AG08395 (cell line): ENCODE measurements around the gene TMEM182.

Experiments used
- DNase-seq: peaks from one replicate; pipeline ENCODE4 v3.0.0; 2012; ENCODE audit warnings: mixed read lengths, low spot score

Gene TMEM182, protein sequence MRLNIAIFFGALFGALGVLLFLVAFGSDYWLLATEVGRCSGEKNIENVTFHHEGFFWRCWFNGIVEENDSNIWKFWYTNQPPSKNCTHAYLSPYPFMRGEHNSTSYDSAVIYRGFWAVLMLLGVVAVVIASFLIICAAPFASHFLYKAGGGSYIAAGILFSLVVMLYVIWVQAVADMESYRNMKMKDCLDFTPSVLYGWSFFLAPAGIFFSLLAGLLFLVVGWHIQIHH

DNA sequence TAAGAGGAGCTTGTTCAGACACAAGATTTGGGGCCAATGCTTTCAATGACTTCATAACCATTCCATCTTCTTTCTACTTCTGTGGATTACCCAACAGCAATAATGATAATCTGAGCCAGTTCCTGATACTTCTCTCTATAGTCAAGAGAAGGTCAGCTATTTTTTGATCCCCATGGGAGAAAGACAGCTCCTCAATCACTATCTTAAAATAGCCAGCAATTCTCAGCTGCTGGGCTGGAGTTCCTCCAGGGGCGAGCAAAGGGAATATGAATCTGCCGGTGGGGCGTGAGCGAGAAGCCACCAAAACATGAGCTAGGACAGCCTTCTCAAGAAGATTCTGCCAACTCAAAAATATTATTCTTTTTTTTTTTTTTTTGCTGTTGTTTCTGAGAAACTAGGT is at the start of gene TMEM182:
TMEM182 (plus strand) TSS at position 269 of the 400 bp plus-strand sequence. CDS start 187 bp downstream, outside the sequence.
- DNase-seq: no peak

DNA sequence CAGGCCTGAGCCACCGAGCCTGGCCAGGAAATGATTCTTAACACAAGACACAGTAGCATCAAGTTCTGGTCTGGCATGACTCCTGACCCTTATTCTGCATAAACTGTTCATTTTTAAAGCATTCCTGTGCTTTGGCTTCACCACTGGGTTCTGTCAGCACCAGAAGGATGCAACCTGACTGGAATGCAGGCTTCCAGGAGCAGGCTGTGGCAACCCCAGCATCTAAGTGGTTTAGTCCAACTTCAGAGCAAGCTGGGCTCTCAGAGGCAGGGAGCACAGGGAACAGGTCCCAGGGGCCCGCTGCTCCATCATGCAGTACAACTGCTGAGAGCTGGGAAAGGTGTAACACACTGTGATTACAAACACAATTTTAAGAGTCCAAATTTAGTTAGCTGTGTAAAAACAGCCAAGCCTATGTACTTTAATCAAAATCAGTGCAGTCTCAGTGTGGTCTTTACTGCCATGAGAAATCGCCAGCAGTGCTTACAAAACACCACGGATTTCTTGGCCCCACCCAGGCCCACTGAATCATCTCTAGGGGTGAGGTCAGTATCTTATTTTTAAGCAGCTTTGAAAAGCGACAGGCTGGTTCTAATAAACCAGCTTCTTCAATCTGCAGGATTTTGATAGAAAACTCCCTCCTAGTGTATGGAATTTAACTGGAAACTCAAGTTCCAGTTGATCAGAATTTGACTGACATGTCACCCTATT is 44.4 kb upstream of the TMEM182 start:
- peak; percentile 76 for DNase-seq

DNA sequence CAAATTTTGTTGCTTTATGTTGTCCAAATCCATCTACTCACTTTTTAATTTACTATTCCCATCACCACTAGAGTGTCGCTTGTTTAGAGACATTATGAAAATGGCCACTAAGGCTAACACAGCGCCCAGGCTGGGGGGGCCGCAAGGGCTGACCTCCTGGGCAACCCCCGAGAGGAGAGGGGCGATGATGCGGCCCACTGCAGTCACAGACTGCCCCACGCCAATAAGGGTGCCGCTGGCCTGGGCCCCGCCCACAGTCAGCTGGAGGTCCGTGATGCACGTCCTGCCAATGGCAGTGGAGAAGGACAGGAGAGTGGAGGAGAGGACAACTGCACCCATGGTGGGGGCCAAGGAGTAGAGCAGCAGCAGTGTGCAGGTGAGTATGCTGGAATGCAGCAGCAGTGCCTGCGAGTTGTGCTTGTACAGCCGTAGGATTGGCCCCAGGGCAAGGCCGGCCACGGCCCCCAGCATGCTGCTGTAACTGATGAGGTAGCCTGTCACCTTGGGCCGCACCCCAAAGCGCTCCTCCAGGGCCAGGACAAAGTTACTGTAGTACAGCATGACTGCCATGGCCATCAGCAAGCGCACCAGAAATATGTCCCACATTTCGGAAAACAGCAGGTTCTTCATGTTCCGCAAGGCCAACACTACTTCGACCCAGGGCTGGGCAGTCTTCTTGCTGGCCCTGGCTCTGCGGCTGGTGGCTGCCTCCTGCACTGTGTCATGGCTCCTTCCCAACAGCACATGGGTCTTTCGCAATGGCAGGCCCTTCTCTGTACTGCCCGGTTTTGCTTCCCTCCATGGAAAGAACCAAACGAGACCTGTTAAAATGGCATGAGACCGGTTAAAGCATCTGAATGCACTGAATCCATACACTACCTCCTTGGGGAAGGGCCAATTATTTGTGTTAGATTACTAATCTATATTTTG is 43.2 kb upstream of the TMEM182 start:
- no peak for DNase-seq

DNA sequence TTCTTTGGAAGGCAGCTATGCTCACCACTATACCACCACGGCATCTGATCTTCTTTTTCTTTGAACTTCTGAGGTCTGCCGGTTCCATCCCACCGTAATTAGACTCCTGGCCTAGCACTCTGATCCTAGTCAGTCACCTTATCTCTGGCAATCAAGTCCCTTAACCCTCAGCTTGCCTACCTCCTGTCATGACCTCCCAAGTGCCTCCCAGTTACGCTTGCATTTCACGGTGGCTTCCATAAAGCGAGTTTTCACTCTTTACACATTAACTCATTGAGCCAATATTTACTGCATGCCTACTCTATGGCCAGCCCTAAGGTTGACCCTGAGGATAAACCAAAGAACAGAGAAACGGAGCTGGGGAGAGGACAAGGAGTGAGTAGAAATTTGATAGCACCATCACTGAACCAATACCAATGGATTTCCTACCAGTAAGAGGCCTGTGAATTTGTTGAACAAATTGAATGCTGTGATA is 37.8 kb upstream of the TMEM182 start:
- DNase-seq: no peak

DNA sequence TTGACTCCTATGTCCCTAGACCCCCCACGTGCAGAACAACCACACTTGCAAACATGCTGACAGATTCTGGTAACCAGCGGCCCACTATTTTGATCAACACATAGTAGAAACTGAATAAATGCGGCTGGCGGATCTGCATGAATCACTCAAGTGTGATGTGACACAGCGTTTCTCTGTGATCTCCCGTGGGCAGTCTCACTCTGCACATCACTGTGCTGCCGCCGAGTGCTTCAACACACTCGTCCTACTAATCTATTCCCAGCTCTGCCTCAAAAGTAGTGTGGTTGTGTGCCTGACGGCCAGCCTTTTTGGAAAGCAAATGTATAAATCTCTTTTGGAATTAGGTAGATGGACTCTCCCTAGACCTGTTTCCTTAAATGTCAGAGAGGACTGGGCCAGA is 37.3 kb upstream of the TMEM182 start:
- no peak for DNase-seq

DNA sequence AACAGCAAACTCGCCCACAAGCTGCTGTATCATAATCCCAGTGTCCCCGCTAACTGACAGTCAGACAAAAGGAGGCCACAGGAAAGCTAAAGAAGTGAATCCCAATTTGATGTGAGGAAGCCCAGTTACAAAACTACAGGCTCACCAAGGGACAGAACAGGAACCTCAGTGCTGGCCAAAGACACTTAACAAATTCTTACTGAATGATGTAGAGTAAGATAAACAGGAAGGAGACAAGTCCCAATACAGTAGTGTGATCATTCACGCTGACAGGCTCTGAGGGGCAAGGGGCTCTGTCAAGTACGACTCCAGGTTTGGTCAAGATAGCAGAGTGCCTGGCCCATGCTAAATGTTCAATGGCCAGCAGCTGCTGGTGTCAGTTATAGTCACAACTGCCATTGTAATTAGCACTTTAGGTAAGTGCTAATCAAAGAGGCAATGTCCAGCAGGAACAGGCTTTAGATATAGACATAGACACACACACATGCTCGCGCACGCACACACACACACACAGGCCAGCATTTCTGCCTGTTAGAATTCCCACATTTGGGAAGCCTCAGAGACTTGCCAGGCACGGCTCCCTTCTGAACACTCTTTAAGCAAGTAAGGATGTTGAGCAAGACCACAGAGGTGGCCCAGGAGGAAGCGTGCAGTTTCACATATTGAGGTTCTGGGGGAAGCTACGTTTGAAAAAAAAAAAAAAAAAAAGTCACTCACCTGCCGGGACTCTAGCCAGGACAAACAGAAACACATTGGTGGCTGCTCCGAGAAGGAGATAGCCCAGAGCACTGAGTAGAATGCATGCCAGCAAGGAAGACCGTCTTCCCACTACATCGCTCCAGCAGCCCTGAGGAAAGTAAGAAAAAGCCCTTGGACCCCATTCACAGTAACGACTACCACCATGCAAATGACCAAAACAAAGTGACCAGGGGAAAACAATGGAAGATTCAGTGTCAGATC is 35.4 kb upstream of the TMEM182 start:
- no peak for DNase-seq

DNA sequence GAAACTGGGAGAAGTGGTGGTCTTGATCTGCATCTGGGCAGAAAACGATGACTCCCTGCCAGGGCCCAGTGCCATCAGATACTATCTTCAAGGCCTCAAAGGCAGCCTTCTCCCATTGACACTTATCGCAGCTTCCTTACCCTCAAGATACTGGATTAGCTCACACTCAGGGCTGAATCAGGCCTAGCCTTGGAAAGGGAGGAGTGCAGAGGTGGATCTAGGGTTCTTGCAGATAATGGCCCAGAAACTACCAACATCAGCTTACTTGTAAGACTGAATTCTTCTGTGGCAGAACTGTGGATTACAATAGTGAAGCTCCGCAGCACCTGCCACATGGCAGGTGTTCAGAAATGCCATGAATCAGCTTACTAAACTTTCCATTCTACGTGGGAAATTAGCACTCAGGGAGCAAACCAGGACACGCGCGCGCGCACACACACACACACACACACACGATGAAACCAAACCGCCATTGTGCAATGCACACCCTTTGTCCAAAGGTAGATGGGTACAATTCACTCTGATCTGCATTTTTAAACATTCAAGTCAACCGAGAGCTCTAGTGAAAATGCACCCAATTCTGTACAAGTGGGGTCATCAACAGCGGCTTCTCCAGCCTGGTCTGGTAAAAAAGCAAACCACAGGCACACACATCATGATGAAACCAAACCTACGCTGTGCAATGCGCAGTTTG is 26.3 kb upstream of the TMEM182 start:
- no peak for DNase-seq

DNA sequence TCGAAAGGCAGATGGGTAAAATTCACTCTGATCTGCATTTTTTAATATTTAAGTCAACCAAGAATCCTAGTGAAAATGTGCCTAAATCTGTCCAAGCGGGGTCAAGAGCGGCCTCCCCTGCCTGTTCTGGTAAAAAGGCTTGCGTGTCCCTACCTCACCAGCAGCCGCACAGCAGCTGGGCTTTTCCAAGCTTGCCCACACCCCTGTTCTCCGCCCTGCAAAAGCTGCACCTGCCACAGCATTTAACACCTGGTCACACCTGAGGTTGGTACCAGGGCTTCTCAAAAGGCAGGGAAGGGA is 25.8 kb upstream of the TMEM182 start:
- DNase-seq: no peak

DNA sequence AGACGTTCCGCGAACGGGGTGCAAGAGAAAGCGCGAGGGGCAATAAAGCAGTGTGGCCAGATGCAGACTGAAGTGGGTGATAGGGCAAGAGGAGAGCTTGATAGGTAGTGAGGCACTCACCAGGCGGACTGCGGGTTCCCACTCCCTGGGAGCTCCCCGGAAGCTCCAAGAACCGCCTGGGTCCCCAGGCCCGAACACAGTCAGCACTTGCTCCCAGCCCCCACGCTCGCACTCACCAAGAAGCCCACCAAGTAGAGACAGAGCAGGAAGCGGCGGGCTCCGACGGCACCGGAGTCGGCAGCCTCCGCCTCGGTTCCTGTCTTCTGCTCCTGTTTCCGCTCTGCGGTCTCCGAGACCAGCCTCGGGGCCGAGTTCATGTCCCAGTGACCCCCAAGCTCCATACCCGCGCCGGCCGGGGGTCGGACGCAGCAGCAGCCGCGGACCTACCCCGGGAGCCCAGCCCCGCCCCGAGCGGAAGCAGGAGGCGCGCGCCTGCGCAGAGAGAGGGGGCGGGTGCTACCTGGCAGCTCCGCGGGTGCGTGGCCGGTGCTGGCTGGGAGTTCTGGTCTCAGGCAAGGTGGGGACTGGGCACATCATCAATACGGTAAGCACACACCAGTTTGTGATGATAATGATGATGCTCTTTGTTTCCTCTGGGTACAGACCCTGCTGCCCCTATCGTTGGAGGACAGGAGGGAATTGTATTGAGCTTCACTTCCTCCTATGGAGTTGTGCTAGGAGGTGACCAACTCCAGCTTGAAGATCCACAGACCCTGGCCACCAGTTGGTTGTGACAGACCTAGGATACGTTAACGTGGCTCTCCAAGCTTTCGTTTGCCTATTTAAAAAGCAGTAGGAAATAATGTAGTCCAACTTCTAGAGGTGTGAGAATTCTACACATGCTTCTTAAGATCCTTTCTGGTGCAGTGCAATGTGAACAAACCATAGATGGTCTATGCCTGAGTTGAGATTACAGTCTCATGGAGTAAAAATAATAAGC is 25.1 kb upstream of the TMEM182 start:
- peak; percentile 92 for DNase-seq

DNA sequence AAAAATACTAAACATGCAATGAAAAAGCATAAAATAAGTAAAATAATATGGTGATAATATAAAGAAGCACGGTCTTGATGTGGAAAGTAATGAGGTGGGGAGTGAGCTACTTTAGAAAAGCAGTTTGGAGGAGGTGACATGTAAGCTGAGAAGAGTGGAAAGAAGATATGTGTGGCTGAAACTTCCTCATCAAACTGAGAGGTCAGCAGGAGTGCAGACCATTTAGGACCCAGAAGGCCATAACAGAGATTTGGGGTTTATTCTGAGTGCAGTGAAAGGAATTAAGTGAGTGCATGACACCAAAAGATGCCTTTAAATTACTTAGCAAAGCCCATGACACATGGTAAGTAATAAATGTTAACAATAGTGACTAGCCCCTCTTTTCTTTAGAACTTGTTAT is 24.4 kb upstream of the TMEM182 start:
- no peak for DNase-seq

DNA sequence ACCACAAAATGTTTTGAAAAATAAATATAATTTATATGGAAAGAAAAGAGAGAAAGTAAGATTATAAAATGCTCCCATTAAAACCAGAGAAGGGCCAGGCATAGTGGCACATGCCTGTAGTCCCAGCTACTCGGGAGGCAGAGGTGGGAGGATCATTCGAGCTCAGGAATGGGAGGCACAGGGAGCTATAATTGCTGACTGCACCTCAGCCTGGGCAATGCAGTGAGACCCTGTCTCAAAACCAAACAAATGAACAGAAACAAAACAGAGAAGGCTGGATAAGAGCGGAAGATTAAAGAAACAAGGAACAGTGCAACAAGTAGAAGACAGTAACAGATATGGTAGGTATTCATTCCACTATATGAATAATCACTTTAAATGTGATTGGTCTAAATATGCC is 18.6 kb upstream of the TMEM182 start:
- DNase-seq: no peak

DNA sequence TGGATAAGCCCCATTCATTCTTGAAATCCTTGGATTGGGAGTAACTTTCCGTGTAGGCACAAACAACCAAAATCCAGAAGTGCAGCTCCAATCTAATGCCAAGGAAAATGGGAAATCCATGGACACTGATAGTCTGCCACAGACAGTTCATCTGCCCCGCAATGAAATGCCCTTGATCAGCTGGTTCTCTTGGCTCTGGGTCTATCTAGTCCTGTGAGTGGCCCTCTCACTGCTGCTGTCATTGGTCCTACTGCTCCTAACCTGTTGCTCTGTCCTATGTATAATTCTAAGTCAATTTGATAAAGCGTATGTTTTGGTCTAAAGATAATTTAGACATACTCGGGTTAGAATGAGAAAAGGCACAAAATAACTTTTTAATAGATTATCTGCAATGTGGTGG is 13.7 kb upstream of the TMEM182 start:
- no peak for DNase-seq

DNA sequence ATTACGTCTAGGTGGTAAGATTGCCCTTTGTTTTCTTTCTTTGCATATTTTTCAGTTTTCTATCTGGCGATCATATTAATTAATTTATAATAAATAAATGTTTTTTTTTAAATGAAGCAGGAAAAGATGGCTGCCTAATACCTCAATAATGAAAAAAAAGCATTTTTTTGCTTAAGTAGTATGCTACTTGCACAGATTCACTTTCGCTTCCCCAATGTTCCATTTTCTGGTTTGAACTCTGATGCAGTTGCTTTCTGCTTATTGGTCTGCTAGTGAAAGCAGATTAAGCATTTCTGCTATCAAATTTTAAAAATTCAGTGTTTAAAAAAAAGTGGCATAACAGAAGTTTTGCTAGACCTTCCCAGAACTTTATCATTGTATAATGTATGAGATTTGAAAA is 11.9 kb upstream of the TMEM182 start:
- DNase-seq: no peak

DNA sequence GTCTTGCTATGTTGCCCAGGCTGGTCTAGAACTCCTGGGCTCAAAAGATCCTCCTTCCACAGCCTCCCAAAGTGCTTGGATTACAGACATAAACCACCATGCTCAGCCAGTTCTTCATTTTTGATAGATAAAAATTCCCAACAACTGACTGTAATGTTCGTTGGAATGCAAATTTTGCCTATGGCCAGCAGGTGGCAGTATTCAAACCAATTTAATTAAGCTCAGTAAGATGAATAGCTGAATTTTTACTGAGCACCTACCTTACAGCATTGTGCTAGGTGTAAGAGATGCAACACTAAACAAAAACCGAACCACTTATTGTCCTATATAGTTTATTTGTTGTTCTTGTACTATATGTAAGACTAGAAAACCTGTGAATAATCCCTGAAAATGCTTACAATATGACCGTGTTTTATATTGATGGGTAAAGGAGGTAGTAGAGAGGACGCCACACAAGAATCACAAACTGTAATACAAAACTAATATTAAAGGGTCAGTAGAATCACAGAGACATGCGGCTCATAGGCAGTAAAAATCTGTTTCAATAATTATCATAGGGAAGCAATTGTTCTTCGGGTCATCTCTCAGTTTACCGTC is 8.2 kb upstream of the TMEM182 start:
- peak; percentile 46 for DNase-seq

DNA sequence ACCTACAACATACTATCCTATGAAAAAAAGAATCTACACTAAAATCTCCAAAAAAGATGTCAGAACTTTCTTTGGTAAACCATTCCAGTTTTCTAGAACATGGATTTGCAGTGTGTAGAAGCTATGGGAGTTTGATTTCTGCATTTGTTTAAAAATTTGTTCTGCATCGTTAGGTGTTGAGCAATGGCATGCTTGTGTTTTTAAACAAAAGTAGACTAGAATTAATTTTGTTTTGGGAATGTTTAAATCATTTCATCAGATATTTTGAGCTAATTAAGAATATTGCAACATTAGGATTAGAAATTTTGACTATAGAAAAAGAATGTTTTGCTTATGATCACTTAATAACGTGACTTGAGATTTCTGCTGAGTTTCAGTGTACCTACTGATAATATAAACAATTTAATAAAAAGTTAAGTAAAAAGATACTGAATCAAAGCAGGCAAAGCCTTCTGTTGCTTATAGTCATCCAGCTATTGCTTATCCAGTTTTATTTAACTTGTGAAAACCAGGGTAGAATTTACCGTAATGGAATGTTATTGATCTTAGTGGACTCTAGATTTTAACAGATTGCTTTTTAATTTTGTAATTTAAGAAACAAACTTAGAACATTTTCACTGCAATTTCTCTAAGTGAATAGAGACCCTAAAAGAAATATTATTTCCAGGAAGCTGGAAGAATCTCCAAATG is 7.2 kb upstream of the TMEM182 start:
- DNase-seq: no peak

DNA sequence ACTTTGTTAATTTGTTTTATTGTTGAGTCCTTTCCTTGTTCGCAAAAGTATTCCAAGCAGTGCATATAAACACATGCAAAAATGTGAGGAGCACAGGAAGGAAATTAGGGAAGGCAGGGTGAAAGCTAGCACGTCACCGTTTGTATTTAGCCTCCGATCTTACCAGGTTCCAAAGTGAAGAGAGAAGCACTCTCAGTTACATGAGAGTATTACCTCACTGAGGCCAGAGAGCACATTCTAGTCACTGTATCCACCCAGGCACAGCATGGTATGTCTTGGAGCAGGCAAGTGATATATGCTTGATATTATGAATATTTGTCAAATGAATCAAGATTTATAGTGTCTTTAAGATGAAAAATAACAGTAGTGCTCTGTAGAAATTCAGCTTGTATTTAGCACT is 6.5 kb upstream of the TMEM182 start:
- no peak for DNase-seq

DNA sequence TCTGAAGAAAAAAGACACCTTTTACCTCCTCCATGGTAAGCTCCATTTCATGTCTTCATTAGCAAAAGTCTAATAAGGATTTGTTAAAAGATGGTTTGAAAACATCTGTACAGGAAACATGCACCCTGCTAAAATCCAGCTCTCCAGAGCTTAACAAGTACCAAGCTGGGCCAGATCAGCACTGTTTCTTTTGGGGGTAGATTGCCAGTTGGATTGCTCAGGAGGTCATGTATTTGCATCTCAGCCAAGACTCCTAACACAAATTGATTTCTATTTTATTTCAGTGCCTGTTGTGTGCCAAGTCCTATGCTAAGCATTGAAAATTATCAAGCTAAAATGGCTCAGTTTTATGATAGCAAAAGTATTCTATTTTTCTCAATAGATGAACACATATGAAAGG is 3.4 kb upstream of the TMEM182 start:
- no peak for DNase-seq

DNA sequence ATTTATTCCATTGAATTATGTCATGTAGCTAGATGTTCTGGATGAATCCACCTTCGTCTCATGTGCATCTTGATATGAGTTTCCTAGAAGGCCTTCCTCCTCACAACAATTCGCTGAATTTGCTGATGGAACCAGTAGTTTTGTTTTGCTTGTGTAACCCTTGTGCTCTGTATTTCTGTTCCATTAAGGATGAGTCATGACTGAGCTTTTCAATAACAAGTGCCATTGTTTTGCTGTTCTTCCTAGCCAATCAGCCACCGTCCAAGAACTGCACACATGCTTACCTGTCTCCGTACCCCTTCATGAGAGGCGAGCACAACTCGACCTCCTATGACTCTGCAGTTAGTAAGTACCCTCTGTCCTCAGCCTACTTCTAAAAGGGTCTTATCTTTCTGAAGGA is 2.3 kb downstream of the TMEM182 start:
- no peak for DNase-seq

DNA sequence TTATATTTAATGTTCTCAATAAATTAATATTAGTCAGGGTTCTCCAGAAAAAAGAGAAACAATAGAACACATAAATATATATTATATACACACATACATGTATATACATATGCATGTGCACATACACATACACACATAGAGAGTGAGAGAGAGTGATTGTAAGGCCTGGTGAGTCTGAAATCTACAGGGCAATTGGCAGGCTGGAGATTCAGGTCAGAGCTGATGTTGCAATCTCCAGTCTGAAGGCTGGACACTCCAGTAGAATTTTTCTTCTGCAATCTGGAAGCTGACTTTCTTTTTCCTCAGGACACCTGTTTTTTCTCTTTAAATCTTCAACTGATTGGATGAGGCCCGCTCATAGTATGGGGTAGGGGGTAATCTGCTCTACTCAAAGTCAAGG is 3.2 kb downstream of the TMEM182 start:
- no peak for DNase-seq
